Measurements from ENCODE around the gene CTNNBL1. TPM values are rescaled to one million over a fixed set of nuclear protein-coding genes. Genes with fewer than 3 reads are reported as not detected.
"Not testable (repeated sequence)": the region's sequence is repeated elsewhere in the genome, so short reads cannot be mapped to it uniquely, and the experiment has no call there.

CTNNBL1 gene
- total RNA-seq, 1 experiment from 2014 or later = 71.2 TPM

GRCh38 chr20:37662308-37662707 is 31.5 kb upstream of the CTNNBL1 start:
- no TSS peak for BruUV-seq (replicated peaks)
- TF ChIP-seq TCF7L2 (IDR thresholded peaks at IDR 0.05; ENCODE audit: low read depth, low read length) = no peak
- TF ChIP-seq, protein P1, sequence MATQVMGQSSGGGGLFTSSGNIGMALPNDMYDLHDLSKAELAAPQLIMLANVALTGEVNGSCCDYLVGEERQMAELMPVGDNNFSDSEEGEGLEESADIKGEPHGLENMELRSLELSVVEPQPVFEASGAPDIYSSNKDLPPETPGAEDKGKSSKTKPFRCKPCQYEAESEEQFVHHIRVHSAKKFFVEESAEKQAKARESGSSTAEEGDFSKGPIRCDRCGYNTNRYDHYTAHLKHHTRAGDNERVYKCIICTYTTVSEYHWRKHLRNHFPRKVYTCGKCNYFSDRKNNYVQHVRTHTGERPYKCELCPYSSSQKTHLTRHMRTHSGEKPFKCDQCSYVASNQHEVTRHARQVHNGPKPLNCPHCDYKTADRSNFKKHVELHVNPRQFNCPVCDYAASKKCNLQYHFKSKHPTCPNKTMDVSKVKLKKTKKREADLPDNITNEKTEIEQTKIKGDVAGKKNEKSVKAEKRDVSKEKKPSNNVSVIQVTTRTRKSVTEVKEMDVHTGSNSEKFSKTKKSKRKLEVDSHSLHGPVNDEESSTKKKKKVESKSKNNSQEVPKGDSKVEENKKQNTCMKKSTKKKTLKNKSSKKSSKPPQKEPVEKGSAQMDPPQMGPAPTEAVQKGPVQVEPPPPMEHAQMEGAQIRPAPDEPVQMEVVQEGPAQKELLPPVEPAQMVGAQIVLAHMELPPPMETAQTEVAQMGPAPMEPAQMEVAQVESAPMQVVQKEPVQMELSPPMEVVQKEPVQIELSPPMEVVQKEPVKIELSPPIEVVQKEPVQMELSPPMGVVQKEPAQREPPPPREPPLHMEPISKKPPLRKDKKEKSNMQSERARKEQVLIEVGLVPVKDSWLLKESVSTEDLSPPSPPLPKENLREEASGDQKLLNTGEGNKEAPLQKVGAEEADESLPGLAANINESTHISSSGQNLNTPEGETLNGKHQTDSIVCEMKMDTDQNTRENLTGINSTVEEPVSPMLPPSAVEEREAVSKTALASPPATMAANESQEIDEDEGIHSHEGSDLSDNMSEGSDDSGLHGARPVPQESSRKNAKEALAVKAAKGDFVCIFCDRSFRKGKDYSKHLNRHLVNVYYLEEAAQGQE (IDR thresholded peaks at IDR 0.05; ENCODE audit: insufficient read depth in 1 of 2, low read depth in 2 of 2, low read length in 1 of 2) = no peak
- TF ChIP-seq POLR2AphosphoS5 (IDR thresholded peaks at IDR 0.05; ENCODE audit: low read depth, low read length) = no peak
- TF ChIP-seq CTCF (IDR thresholded peaks at IDR 0.05) = no peak
- TF ChIP-seq SIN3A (IDR thresholded peaks at IDR 0.05; ENCODE audit: borderline replicate concordance, insufficient read depth, low read depth, low read length) = no peak
- POLR2A ChIA-PET = no interaction called here

GRCh38 chr20:37664595-37664994 is 29.2 kb upstream of the CTNNBL1 start:
- ATAC-seq; CTCF ChIA-PET; H3K4me3 ChIP-seq (ENCODE audit: low read depth in 2 of 2, low read length in 2 of 2); intact Hi-C loops (cut with micrococcal nuclease; ENCODE audit: unreplicated experiment); H3K4me1 ChIP-seq (ENCODE audit: control insufficient read depth, insufficient read depth, low read length); H3K9me3 ChIP-seq (ENCODE audit: control insufficient read depth, insufficient read depth, low read depth, low read length); POLR2A ChIA-PET; in situ Hi-C loops (cut with HindIII; ENCODE audit: low pct_unique_long_range_greater_than_20kb, low sequenced_read_pairs); H3K27me3 ChIP-seq (ENCODE audit: control insufficient read depth, insufficient read depth, low read length); DNase-seq (ENCODE audit: low read depth, low spot score); H3K36me3 ChIP-seq (ENCODE audit: control insufficient read depth, insufficient read depth, low read length); H3K27ac ChIP-seq (ENCODE audit: low read length); BruUV-seq (replicated peaks): not testable (repeated sequence)

More at GRCh38 chr20:37662308-37662707, 31.5 kb upstream of the CTNNBL1 start:
- Histone ChIP-seq H3K27me3 (ENCODE audit: control insufficient read depth, insufficient read depth, low read length) (peaks cover 4% of the 10 kb centered on the region; the same call in 1 of the 2 replicates), H3K36me3 (ENCODE audit: control insufficient read depth, insufficient read depth, low read length) (no peaks in the 10 kb centered on the region), H3K4me3 (ENCODE audit: low read depth in 2 of 2, low read length in 2 of 2) (no peak overlapping the region), H3K9me3 (ENCODE audit: control insufficient read depth, insufficient read depth, low read depth, low read length) (no peaks in the 10 kb centered on the region), H3K4me1 (ENCODE audit: control insufficient read depth, insufficient read depth, low read length) (no peaks in the 10 kb centered on the region), H3K27ac (ENCODE audit: low read length) (no peak overlapping the region)
- ATAC-seq = no peak
- in situ Hi-C loops (cut with HindIII; ENCODE audit: low pct_unique_long_range_greater_than_20kb, low sequenced_read_pairs) = no loop called here
- DNase-seq (ENCODE audit: low read depth, low spot score) = no peak
- CTCF ChIA-PET = no interaction called here
- intact Hi-C loops (cut with micrococcal nuclease; ENCODE audit: unreplicated experiment) = no loop called here

- Histone ChIP-seq H3K27ac (ENCODE audit: low read length) (no peak overlapping the region), H3K27me3 (ENCODE audit: control insufficient read depth, insufficient read depth, low read length) (peaks cover 3% of the 10 kb centered on the region; the same call in 1 of the 2 replicates), H3K36me3 (ENCODE audit: control insufficient read depth, insufficient read depth, low read length) (no peaks in the 10 kb centered on the region), H3K9me3 (ENCODE audit: control insufficient read depth, insufficient read depth, low read depth, low read length) (no peaks in the 10 kb centered on the region), H3K4me1 (ENCODE audit: control insufficient read depth, insufficient read depth, low read length) (no peaks in the 10 kb centered on the region; the same call in 1 of the 2 replicates), H3K4me3 (ENCODE audit: low read depth in 2 of 2, low read length in 2 of 2) (no peak overlapping the region)
- ChIA-PET POLR2A (no interaction called here), CTCF (no interaction called here)
- ATAC-seq (no peak), DNase-seq (ENCODE audit: low read depth, low spot score) (no peak)
- no TSS peak for BruUV-seq (replicated peaks)
- intact Hi-C loops (cut with micrococcal nuclease; ENCODE audit: unreplicated experiment) = no loop called here
- in situ Hi-C loops (cut with HindIII; ENCODE audit: low pct_unique_long_range_greater_than_20kb, low sequenced_read_pairs) = no loop called here
- no peak for TF ChIP-seq CTCF (IDR thresholded peaks at IDR 0.05)
- TF ChIP-seq POLR2AphosphoS5 (IDR thresholded peaks at IDR 0.05; ENCODE audit: low read depth, low read length) = no peak
- TF ChIP-seq, protein P1 (IDR thresholded peaks at IDR 0.05; ENCODE audit: insufficient read depth in 1 of 2, low read depth in 2 of 2, low read length in 1 of 2) = no peak
Observed at GRCh38 chr20:37668166-37668565, 25.7 kb upstream of the CTNNBL1 start.

Data from Panc1 (cell line).